Measurements from ENCODE around the gene COL6A2.

DNA sequence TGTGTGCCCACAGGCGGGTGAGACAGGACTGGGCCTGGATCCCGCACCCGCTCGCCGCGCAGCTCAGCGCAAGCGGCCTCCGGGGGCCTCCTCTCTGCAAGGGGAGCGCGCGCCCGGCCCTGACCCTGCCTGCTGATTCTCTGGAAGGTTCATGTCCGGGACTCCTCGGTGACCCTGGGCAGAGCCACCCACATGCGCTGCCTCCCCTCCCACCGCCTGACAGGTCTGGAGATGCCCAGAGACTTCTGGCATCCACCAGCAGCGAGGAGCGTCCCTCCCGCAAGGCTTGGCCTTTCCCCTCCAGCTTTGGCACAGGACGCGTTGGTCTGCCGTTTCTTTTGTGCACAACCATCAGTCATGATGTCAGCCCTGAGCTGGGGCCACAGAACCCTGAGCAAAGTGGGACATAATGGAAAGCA, 42.0 kb upstream of the COL6A2 start:
- TF ChIP-seq, protein P1, sequence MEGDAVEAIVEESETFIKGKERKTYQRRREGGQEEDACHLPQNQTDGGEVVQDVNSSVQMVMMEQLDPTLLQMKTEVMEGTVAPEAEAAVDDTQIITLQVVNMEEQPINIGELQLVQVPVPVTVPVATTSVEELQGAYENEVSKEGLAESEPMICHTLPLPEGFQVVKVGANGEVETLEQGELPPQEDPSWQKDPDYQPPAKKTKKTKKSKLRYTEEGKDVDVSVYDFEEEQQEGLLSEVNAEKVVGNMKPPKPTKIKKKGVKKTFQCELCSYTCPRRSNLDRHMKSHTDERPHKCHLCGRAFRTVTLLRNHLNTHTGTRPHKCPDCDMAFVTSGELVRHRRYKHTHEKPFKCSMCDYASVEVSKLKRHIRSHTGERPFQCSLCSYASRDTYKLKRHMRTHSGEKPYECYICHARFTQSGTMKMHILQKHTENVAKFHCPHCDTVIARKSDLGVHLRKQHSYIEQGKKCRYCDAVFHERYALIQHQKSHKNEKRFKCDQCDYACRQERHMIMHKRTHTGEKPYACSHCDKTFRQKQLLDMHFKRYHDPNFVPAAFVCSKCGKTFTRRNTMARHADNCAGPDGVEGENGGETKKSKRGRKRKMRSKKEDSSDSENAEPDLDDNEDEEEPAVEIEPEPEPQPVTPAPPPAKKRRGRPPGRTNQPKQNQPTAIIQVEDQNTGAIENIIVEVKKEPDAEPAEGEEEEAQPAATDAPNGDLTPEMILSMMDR (conservative IDR thresholded peaks at IDR 0.05; ENCODE audit: low read depth in 2 of 2) = no peak
- TF ChIP-seq POLR2AphosphoS5 (IDR thresholded peaks at IDR 0.05; ENCODE audit: low read depth) (no peak), EZH2 (IDR thresholded peaks at IDR 0.05; ENCODE audit: low read depth, unreplicated experiment) (no peak), JUNB (IDR thresholded peaks at IDR 0.05; ENCODE audit: unreplicated experiment) (no peak), ZNF114 (CRISPR knock-in tag; IDR thresholded peaks at IDR 0.05) (no peak), CREB1 (CRISPR knock-in tag; IDR thresholded peaks at IDR 0.05; ENCODE audit: low read depth) (no peak), STAT1 (IDR thresholded peaks at IDR 0.05; ENCODE audit: unreplicated experiment) (no peak), EZH2phosphoT487 (IDR thresholded peaks at IDR 0.05; ENCODE audit: unreplicated experiment) (no peak)
- TF ChIP-seq, protein P2, sequence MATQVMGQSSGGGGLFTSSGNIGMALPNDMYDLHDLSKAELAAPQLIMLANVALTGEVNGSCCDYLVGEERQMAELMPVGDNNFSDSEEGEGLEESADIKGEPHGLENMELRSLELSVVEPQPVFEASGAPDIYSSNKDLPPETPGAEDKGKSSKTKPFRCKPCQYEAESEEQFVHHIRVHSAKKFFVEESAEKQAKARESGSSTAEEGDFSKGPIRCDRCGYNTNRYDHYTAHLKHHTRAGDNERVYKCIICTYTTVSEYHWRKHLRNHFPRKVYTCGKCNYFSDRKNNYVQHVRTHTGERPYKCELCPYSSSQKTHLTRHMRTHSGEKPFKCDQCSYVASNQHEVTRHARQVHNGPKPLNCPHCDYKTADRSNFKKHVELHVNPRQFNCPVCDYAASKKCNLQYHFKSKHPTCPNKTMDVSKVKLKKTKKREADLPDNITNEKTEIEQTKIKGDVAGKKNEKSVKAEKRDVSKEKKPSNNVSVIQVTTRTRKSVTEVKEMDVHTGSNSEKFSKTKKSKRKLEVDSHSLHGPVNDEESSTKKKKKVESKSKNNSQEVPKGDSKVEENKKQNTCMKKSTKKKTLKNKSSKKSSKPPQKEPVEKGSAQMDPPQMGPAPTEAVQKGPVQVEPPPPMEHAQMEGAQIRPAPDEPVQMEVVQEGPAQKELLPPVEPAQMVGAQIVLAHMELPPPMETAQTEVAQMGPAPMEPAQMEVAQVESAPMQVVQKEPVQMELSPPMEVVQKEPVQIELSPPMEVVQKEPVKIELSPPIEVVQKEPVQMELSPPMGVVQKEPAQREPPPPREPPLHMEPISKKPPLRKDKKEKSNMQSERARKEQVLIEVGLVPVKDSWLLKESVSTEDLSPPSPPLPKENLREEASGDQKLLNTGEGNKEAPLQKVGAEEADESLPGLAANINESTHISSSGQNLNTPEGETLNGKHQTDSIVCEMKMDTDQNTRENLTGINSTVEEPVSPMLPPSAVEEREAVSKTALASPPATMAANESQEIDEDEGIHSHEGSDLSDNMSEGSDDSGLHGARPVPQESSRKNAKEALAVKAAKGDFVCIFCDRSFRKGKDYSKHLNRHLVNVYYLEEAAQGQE (IDR thresholded peaks at IDR 0.05; ENCODE audit: unreplicated experiment) = no peak
- TF ChIP-seq, protein P3, sequence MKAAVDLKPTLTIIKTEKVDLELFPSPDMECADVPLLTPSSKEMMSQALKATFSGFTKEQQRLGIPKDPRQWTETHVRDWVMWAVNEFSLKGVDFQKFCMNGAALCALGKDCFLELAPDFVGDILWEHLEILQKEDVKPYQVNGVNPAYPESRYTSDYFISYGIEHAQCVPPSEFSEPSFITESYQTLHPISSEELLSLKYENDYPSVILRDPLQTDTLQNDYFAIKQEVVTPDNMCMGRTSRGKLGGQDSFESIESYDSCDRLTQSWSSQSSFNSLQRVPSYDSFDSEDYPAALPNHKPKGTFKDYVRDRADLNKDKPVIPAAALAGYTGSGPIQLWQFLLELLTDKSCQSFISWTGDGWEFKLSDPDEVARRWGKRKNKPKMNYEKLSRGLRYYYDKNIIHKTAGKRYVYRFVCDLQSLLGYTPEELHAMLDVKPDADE (IDR thresholded peaks at IDR 0.05) = no peak

Data from GM23338 (cell line).